NCI-H748 (cell line): ENCODE data around the gene WSB1.
"Not testable (repeated sequence)": the region's sequence is repeated elsewhere in the genome, so short reads cannot be mapped to it uniquely, and the experiment has no call there.

Experiments used
- DNase-seq: peaks from one replicate; lab custom pipeline; 2025; ENCODE audit not compliant: unreplicated experiment; lab: John Stamatoyannopoulos, UW

The WSB1 gene

DNA sequence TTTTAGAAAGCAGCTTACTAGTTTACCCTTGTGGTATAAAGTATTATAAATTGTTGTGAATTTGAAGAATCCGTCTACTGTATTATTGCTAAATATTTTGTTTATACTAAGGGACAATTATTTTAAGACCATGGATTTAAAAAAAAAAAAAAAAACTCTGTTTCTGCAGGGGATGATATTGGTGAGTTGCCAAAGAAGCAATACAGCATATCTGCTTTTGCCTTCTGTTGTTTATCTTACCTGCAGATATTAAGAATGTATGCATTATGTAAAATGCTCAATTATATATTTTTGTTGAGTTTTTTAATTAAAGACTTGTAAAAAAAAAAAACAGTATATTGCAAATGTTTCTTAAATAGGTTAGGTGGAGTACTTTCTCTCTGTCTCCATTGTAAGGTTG is 19.4 kb downstream of the WSB1 start:
- no peak for DNase-seq

GRCh38 chr17:27315322-27315721 is 21.4 kb downstream of the WSB1 start:
- no peak for DNase-seq

GRCh38 chr17:27315796-27316465 is 22.0 kb downstream of the WSB1 start:
- no peak for DNase-seq

GRCh38 chr17:27318228-27318627 is 24.3 kb downstream of the WSB1 start:
- peak; percentile 14 for DNase-seq

DNA sequence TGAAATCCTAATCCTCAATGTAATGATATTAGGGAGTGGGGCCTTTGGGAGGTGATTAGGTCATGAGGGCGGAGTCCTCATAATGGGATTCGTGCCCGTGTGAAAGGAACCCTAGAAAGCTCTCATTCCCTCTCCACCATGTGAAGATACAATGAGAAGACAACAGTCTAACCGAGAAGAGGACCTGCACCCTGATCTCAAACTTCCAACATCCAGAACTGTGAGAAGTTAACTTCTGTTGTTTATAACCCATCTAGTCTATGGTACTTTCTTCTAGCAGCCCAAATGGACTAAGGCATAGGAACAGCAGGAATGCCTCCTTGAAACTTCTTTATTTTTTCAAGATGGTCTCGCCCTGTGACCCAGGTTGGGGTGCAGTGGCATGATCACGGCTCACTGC is 24.7 kb downstream of the WSB1 start:
- DNase-seq: no peak

- DNase-seq: no peak
Measured at GRCh38 chr17:27319541-27320221, 25.8 kb downstream of the WSB1 start.

- no peak for DNase-seq
Measured at GRCh38 chr17:27320222-27320560, 26.3 kb downstream of the WSB1 start.

- peak; percentile 43 for DNase-seq
Measured at GRCh38 chr17:27321372-27321771, 27.5 kb downstream of the WSB1 start.

DNA sequence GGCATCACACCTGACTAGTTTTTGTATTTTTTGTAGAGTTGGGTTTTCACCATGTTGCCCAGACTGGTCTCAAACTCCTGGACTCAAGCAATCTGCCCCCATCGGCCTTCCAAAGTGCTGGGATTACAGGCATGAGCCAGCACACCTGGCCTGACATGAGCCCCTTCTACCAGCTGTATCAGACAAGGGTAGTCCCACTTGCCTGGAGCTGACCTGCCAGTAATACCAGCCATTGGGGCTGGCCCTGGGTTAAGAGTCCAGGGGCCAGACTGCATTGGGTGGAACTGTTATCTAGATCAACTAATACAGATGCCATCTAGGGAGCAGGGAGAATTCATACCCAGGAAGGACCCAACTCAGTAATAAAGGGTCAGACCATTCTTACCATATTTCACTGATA is 28.1 kb downstream of the WSB1 start:
- DNase-seq: no peak

GRCh38 chr17:27322690-27323508 is 29.0 kb downstream of the WSB1 start:
- DNase-seq: no peak

DNA sequence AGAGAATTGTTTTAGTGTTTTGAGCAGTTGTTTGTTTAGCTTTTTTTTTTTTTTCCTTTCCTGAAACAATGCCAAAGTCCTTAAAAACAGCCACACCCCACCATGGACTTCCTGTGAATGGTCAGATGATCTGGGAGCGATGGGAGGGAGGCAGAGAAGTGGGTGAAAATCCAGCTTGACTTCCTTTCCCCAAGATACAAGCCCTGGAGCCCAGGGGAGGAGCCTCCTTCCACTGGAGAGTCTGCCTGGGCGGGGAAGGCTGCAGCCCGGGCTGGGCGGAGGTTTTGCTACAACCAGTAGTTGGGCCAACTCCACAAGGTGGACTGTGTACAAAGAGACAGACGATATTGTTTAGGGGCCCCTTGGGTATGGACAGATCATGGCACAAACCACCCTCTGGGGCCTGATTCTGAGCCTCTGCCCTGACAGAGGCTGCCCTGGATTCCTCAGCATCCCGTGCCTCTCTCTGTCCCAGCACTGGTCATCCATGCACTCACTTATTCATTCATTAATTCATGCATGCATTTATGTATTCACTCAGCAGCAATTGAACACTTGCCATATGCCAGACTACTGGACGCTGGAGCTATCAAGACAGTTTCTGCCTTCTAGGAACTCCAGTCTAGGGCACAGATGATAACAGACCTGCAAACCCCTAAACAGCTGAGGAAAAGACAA is 29.8 kb downstream of the WSB1 start:
- peak; percentile 67 for DNase-seq

GRCh38 chr17:27324771-27325339 is 30.9 kb downstream of the WSB1 start:
- DNase-seq: no peak

- no peak for DNase-seq
Measured at GRCh38 chr17:27326051-27326450, 32.1 kb downstream of the WSB1 start.

- no peak for DNase-seq
Measured at GRCh38 chr17:27326585-27326984, 32.7 kb downstream of the WSB1 start.

- no peak for DNase-seq
Measured at GRCh38 chr17:27327397-27327796, 33.5 kb downstream of the WSB1 start.

GRCh38 chr17:27327871-27328270 is 34.0 kb downstream of the WSB1 start:
- no peak for DNase-seq

DNA sequence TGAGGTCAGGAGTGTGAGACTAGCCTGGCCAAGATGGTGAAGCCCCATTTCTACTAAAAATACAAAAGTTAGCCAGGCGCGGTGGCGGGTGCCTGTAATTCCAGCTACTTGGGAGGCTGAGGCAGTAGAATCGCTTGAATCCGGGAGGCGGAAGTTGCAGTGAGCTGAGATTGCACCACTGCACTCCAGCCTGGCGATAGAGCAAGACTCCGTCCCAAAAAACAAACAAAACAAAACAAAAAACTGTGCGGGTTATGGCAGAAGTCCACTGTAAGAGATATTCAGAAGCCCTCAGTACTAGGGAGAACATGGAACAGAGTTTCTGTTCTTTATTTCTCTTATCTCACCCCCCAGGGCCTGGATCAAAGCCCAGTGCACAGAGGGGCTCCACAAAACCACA is 34.8 kb downstream of the WSB1 start:
- DNase-seq: not testable (repeated sequence)

DNA sequence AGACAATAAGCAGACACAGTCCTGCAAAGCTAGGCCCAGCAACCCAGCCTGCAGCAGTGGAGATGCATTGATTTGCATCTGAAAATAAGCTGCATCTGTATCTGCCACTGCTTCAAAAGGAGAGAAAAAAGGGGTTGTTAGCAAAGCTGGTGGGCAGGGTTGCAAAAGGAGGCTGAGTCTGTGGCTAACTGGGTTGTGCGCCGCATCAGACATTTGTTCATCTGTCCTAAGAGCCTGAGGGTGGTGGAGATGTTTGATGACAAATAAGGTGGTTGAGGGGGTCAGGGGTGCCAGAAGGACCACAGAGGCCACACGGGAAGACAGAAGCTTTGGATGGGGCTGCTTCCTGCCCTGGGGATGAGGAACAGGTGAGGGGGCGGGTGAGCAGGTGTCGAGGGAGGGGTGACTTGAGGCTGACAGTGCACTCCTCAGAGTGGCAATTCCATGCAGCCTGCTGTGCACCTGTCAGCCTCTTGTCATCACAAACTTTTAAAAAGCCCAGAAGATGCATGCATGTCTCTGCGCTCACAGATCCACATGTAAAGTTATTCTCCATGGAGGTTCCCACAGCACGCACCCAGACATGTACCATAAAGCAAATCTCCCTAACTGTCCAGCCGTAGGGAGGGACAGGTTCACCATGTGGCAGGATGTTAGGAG is 35.4 kb downstream of the WSB1 start:
- no peak for DNase-seq

DNA sequence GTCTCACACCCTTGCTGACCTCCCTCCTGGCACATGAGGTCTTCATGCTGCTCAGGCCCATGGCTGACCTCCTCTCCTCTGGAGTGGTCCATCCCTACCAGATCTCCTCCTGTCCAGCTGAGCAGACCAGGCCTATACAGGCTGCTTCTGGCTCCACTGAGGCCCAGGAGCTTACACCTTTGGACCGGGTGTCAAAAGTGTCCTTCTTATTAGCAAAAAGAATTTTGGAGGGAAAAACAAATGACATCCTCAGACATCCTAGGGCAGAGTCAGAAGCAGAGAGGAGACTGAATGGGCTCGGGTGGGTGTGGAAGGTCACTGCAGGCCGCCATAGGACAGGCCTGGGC is 38.1 kb downstream of the WSB1 start:
- DNase-seq: no peak

- peak; percentile 99 for DNase-seq
Measured at GRCh38 chr17:27332485-27333409, 38.8 kb downstream of the WSB1 start.
